ENCODE results near the gene GALNS.
A peak's percentile ranks its signal among the peaks of the same experiment; 100 is the strongest.
"Not testable (repeated sequence)": the region's sequence is repeated elsewhere in the genome, so short reads cannot be mapped to it uniquely, and the experiment has no call there.

GALNS gene

DNA sequence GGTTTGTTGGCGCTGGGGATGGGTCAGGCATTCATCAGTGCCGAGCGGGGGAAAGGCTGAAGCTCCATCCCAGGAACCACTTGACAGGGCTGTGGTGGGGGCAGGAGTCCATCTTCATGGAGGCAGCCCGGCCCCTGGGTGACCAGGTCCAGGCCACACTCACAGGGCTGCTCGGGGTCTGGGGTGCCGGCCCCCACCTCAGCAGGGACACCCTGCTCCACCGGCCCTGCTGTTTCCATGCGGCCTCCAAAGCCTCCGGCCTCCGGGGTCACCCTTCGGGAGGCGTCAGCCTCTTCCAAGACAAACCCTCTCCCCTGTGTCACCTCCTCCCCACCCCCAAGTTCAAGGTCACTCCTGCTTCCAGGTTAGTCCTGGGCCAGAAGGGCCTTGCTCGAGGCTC, 22.1 kb downstream of the GALNS start:
- DNase-seq: no peak

GRCh38 chr16:88833086-88833485, 23.7 kb downstream of the GALNS start:
- DNase-seq: no peak

DNA sequence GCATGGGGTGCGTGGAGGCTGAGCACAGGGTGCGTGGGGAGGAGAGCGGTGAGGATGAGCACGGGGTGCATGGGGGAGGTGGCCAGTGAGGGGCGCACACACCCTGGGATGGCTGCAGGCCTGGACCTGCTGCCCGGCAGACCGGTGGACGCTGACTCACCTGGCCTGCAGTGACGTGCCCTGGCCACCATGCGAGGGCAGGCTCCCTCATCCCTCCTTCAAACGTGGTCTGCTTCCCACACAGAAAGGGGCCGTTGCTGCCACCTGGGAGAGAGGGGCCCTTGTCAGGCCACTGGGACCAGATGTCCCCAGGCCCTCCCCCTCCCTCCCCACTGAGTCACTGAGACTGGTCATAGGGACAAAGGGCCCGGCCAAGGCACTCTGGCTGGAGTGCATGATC, 24.9 kb downstream of the GALNS start:
- no peak for DNase-seq

DNA sequence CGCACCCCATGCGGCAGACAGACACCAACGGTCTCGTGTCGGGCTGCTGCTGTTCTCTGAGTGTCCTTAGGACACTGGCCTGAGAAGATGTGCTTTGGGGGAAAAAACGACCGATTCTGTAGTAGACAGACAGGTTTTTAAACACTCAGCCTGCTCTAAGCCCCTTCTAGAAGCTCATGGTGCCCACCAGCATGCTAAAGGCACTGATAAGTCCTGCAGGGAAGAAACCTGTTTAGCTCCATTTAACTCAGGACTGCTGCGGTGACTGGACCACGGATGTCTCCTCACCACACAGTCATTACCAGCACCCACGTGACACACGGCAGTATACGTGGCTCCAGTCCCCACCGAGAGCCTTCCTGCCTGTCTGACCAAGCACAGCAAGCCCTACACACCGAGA, 26.0 kb downstream of the GALNS start:
- DNase-seq: no peak

- no peak for DNase-seq
These were observed 26.5 kb downstream of the GALNS start for GRCh38 chr16:88830258-88830657.

GRCh38 chr16:88828711-88829110, 28.0 kb downstream of the GALNS start:
- DNase-seq: no peak

DNA sequence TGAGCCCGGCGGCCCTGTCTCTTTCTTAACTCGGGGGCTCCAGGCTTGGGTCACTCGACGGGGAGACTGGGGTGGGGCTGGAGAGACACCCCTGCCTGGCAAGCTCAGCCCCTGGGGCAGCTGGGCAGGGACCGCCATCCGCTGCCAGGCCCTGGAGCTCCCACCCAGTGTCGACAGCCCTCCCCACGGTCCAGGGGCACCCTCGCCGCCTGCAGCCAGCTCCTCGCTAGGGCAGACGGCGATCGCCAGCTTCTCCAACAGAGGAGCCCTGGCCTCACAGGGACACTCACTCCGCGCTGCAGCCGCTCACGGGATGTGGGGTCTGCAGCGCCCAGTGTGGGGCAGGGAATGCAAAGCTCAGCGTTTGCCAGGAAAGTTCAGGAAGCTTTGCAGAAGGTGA, 29.0 kb downstream of the GALNS start:
- no peak for DNase-seq

DNA sequence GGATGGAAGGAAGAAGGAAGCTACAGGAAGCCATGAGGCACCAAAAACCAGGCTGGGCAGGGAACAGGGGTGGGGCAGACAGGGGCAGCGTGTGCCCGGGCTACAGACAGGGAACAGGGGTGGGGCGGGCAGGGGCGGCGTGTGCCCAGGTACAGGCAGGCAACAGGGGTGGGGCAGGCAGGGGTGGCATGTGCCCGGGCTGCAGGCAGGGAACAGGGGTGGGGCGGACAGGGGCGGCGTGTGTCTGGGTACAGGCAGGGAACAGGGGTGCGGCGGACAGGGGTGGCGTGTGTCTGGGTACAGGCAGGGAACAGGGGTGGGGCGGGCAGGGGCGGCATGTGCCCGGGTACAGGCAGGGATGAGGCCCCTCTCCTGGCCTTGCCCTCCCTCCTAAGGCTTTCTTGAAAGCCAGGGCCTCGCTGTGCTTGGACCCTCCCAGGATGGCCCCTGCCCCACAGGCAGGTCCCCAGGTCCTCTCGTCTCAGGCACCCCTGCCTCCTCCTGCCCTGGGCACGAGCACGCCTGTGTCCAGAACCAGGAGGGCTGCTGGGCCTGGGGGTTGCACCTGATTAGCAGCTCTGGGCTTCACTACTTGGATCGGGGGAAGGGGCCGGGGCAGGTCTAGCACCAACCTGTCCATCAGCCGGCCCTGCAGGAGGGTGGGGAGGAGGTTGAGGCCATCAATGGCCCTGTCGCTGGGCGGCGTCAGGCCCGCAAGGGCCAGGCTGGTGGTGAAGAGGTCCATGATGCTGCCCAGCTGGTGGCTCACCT, 30.5 kb downstream of the GALNS start:
- no peak for DNase-seq

DNA sequence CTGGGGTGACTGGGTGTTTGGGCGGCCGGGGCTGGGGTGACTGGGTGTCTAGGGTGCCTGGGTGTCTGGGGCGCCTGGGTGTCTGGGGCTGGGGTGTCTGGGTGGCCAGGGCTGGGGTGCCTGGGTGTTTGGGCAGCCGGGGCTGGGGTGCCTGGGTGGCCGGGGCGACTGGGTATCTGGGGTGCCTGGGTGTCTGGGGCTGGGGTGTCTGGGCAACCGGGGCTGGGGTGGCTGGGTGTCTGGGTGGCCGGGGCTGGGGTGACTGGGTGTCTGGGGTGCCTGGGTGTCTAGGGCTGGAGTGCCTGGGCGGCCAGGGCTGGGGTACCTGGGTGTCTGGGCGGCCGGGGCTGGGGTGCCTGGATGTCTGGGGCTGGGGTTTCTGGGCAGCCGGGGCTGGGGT, 31.6 kb downstream of the GALNS start:
- no peak for DNase-seq

DNA sequence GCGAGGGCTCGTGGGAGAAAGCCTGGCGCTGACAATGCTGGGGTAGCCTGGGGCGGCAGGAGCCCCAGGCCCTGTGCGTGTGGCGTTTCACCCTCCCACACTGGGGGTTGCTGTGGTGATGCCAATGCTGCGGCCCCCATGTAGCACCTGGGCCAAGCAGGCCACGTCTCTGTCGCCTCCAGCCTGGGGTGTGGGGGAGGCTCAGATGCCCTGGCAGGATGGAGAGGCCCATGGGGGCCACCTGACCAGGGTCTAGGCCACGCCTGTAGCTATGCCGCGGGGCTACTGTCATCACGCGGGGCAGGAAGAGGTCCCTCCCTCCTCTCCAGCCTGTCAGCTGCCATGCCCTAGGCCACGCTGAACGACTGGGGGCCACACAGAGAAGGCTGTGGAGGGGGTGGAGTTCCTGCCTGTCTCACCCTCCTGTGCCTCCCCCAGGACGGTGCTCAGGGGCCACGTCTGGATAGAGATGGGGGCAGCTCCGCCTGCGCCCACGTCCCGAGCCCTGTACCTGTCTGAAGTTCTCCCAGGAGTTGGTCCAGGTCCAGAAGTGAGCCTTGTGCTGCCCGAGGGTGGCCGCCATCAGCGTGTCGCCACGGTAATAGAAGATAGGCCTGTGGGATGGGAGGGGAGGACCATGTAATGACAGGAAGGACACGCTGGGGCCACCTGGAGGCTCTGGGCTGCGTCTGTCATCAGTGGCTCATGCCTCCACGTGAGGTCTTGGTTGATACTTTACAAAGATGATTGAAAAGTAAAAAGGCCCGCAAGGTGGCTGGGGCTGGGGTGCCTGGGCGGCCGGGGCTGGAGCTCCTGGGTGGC, 32.3 kb downstream of the GALNS start:
- no peak for DNase-seq

- DNase-seq: not testable (repeated sequence)
These were observed 33.1 kb downstream of the GALNS start for GRCh38 chr16:88823646-88824045.

GRCh38 chr16:88822281-88823040, 34.3 kb downstream of the GALNS start:
- DNase-seq: no peak

GRCh38 chr16:88821168-88821850, 35.4 kb downstream of the GALNS start:
- no peak for DNase-seq

GRCh38 chr16:88820385-88821025, 36.2 kb downstream of the GALNS start:
- no peak for DNase-seq

GRCh38 chr16:88819126-88819525, 37.6 kb downstream of the GALNS start:
- DNase-seq: no peak

DNA sequence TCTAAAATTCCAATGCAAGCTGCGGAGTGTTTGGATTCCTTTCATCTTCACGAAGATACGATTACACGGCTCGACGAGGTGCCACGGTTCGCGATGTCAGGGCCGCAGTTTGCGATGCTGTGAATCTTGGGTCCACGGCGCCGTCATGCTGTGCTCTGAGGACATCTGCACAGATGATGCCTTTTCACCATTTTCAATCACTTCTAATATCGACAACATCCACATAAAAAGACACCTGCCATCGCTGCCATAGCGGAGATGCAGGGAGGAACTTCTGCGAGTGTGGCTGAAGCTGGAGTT, 38.2 kb downstream of the GALNS start:
- DNase-seq: no peak

GRCh38 chr16:88817785-88818574, 38.8 kb downstream of the GALNS start:
- no peak for DNase-seq

GRCh38 chr16:88816736-88817535, 39.8 kb downstream of the GALNS start:
- DNase-seq: no peak

DNA sequence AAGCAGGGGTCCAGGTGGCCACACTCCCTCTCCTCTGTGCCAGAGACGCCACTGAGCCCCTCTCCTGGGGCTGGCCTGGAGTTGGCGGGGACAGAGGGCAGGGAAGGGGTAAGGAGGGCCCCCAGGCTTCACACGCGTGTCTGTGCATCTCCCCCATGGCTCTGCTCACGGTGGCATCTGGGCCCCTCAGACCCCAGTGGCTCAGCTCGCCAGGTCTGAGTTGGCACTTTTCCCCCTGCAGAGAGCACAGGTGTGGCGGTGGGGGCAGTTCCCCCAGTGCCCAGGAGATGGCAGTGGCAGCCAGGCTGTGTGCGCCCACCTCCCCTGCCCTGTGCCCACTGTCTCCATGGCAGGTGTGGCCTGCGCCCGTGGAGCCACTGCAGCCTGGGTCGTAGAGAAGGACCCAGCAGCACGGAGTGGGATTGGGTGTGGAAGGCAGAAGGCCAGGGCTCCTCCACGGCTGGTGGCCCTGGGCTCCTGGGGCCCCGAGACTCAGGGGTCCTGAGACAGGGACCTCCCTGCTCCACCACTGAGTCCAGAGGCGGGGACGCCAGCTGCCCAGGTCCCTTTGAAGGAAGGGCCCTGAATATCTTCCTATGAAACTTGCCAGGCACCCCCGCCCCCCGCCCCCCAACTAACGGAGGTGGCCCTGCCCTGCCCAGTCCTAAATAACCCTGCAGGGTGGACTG, 40.7 kb downstream of the GALNS start:
- peak; percentile 67 for DNase-seq

DNA sequence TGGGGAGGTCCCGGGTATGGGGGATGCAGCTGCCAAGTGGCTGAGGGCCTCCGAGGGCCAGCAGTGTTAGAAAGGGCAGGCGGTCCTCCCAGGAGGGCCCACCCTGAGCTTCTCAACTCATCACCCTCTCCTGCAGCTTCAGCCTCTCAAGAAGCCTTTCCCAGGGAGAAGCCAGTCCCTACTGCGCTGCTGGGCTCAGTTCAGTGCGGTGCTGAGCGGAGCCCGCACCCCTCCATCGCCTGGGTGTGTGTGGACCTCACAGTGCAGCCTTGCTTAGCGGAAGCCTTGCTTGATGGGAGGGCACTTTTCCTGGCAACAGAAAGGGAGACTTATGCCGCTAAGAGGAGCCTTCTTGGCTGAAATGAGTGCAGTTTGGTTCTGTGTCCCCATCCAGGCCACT, 41.5 kb downstream of the GALNS start:
- no peak for DNase-seq
